Upper lobe of left lung (tissue), 4 donors: Measurements from ENCODE around the gene ST3GAL2.

Experiments
- POLR2A ChIP-seq, 4 donors: fragments of 450-650 bp; IDR thresholded peaks; one replicate each; pipeline ENCODE4 v1.5.1; 2016 to 2017; ENCODE audit warnings: antibody characterized with exemption in 4 of 4, mild to moderate bottlenecking in 2 of 4
- POLR2AphosphoS5 ChIP-seq, 2 donors: sonication (generic); formaldehyde crosslinking; IDR thresholded peaks; one replicate each; pipeline ENCODE4 v1.5.1; 2017; ENCODE audit warnings: antibody characterized with exemption in 2 of 2
- TF ChIP-seq, protein P1 (sequence below), 6 experiments: fragments of 450-650 bp in 4 of 6; fragments of 200-600 bp in 2 of 6; sonication (generic) in 2 of 6; IDR thresholded peaks; one replicate each; pipeline ENCODE4 v1.5.1; 2016 to 2019; ENCODE audit warnings: antibody characterized with exemption in 6 of 6

DNA sequence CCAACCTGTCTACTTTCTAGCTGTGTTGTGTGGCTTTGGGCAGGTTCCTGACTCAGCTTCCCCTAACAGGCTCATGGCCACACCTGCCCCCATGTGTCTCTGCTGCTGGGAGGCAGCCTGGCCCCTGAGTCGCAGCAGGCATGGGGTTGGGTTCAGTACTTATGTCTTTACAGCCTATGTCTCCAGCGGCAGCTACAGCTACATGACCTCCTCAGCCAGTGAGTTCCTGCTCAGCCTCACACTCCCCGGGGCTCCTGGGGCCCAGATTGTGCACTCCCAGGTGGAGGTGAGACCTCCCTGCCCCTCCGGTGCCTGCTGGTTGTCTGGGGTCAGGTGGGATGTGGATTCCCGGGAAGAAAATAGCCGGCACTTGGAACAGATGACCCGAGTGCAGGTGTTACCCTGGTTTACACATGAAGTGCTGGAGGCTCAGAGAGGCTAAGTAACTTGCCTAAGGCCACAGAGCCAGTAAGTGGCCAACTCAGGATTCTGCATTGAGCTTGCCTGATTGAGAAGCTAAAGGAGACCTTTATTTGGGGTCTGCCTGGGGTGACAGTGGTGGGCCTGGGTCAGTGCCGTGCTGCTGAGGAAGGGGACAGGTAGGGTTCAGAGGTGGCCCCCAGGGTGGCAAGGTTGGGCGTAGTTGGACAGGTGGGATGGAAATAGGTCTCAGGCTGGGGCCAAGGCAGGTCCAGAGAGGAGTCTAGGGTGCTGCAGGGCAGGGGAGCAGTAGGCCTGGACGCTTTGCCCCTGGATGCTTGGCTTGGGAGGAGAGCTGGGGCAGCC lies 31.4 kb upstream of the ST3GAL2 start:
- TF ChIP-seq, protein P1, sequence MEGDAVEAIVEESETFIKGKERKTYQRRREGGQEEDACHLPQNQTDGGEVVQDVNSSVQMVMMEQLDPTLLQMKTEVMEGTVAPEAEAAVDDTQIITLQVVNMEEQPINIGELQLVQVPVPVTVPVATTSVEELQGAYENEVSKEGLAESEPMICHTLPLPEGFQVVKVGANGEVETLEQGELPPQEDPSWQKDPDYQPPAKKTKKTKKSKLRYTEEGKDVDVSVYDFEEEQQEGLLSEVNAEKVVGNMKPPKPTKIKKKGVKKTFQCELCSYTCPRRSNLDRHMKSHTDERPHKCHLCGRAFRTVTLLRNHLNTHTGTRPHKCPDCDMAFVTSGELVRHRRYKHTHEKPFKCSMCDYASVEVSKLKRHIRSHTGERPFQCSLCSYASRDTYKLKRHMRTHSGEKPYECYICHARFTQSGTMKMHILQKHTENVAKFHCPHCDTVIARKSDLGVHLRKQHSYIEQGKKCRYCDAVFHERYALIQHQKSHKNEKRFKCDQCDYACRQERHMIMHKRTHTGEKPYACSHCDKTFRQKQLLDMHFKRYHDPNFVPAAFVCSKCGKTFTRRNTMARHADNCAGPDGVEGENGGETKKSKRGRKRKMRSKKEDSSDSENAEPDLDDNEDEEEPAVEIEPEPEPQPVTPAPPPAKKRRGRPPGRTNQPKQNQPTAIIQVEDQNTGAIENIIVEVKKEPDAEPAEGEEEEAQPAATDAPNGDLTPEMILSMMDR (IDR thresholded peaks at IDR 0.05): no peak
- no peak for TF ChIP-seq POLR2A (IDR thresholded peaks at IDR 0.05)
- TF ChIP-seq POLR2AphosphoS5 (IDR thresholded peaks at IDR 0.05): no peak
